HG03045 (cell line): ENCODE data around the gene SSX2IP.
"Not testable (repeated sequence)": the region's sequence is repeated elsewhere in the genome, so short reads cannot be mapped to it uniquely, and the experiment has no call there.

Experiments used
- ATAC-seq: cut with Tn5 transposase; IDR thresholded peaks from one replicate; pipeline ENCODE4 v1.9.1; 2021; ENCODE audit warnings: mild to moderate bottlenecking, moderate library complexity; ENCODE audit not compliant: unreplicated experiment

The SSX2IP gene, protein sequence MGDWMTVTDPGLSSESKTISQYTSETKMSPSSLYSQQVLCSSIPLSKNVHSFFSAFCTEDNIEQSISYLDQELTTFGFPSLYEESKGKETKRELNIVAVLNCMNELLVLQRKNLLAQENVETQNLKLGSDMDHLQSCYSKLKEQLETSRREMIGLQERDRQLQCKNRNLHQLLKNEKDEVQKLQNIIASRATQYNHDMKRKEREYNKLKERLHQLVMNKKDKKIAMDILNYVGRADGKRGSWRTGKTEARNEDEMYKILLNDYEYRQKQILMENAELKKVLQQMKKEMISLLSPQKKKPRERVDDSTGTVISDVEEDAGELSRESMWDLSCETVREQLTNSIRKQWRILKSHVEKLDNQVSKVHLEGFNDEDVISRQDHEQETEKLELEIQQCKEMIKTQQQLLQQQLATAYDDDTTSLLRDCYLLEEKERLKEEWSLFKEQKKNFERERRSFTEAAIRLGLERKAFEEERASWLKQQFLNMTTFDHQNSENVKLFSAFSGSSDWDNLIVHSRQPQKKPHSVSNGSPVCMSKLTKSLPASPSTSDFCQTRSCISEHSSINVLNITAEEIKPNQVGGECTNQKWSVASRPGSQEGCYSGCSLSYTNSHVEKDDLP

DNA sequence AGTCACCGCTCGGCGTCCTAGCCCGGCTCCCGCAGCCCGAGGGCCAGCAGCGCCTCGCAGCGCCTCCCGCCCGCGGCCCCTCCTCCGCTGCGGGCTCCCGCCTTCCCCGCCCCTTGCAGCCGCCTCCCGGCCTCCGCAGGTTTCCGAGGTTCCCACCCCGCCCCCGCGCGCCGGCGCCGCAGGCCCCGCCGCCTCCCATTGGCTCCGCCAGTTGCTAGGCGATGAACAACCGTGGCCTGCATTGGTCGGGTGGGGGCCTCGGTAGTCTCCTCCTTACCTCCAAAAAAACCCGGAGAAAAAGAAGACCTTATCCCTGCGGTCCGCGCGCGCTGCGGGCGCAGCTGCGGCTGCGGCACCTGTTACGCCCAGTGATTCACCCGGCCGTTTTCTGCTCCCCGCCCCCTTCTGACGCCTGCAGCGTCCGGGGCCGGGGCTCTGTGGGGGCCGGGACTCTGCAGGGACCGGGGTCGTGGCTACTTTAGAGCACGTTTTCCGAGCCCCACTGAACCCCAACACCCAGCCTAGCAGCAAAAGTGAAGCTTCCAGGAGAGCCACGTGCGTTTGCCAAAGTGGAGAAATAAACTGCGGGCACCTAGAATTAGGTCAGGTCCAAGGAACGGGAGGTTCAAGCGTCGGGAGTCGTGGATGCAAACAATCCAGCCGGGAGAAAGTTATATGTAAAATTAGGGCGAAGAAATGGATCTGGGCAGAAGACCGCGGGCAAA, at the start of gene SSX2IP:
Gene SSX2IP (minus strand): TSS at position 65 of the 725 bp plus-strand sequence. CDS start 19,242 bp downstream, outside the sequence.
- ATAC-seq, result peak; percentile 95

DNA sequence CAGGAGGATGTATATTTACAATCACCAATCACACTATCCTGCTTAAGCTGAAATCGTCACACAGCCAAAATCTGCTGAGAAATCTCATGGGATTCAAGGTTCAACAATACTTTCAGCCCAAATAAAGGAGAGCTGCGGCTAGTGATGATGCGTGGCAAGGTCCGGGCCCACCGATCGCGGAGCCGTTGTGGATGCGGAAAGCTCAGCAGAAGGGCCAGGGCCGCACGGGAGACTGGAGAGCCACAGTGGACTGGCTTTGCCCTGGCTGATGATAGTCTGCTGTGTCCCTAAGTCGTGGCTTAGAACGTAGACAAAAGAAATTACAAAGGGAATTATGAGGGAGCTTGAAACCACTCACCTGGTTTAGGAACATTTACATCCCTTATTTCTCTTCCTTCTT, 48.0 kb upstream of the SSX2IP start:
- ATAC-seq, result no peak

DNA sequence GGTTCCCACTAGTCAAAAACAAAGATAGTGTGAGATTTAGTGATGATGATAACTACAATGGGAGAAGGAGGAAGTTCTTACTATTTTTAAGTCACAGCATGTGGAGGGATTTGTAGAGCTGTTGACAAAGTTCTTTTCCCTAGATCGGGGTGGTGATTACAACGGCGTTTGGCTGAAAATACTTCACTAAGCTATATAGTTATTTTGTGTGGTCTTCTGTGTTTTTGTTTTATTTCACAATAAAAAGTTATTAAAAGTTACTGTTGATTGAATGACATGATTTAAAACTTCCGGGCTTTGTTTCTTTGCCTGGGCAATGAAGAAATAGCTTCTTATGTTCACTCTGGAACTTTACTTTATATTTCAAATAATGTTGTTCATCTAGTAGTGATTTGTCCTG, 47.3 kb upstream of the SSX2IP start:
- no peak for ATAC-seq

DNA sequence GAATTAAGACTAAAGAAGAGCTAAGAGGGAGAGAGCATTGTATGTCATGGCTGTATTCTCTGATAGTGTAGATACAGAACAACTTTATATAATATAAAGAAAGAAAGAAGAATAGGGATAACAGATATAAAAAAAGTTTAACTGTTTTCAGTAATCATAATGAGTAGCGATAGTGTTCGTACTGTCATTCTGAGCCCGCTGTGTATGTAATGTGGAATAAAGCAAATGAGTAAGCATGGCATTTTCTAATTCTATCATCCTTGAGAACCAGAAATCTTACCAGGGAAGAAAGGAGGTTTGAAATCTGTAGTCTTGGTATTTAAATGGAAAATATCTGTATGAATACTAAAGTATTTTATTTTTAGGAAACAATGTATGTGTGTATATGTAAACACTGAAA, 46.7 kb upstream of the SSX2IP start:
- ATAC-seq, result no peak

DNA sequence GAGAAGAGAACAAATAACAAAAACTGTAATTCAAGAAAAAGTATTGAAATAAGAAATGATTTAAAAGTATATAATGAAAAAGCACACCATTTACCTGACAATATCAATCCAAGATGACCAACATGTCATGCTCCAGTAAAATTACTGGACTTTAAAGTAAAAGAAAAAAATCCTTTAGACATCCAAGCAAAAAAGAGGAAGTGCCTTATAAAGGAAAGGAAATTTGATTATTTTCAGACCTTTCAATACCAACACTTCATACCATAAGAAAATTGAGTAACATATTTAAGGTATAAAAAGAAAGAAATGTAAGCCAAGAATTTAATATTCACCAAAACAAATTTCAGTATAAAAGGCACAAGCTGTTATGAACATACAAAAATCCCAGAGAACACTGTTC, 46.2 kb upstream of the SSX2IP start:
- ATAC-seq, result no peak

DNA sequence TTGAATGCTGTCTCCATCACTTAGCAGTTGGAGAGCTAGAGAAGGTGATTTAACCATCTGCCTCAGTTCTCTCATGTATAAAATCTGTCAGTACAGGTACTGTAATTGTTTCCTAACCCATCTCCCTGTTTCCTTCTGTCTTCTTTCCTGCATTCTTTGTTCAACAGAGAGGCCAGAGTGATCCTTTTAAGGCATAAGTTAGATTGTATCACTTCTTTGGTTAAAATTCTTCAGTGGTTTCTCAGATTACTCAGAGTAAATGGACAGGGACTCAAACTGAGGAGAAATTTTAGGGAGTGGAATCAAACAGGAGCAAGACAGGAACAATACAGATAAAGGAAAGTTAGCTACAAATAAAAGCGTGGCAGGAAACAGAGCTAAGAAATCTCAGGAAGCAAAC, 45.2 kb upstream of the SSX2IP start:
- ATAC-seq, result no peak

DNA sequence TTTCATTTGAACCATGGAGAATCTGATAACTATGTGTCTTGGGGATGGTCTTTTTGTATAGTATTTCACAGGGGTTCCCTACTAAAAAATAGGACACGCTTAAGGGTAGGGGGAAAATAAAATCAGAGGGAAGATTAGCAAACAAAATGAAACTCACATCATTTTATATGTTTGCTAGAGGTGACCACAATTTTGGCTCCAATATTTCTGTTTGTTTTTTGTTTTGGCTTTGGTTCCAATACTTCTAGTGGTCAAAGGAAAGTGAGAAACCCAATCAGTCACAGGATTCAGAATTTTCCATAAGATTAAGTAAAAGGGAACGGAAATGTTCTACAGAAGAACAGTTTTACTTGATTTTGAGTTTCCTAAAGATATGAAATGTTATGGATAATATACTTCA, 42.3 kb upstream of the SSX2IP start:
- ATAC-seq, result no peak

DNA sequence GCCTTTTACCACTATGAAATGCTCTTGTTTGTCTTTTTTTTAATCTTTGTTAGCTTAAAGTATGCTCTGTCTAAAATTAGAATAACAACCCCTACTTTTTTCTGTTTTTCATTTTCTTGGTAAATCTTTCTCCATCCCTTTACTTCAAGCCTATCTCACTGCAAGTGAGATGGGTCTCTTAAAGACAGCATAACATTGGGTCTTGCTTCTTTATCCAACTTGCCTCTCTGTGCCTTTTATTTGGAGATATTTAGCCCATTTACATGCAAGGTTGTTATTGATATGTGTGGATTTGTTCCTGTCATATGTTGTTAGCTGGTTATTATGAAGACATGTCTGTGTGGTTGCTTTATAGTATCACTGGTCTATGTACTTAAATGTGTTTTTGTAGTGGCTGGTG, 41.3 kb upstream of the SSX2IP start:
- no peak for ATAC-seq

DNA sequence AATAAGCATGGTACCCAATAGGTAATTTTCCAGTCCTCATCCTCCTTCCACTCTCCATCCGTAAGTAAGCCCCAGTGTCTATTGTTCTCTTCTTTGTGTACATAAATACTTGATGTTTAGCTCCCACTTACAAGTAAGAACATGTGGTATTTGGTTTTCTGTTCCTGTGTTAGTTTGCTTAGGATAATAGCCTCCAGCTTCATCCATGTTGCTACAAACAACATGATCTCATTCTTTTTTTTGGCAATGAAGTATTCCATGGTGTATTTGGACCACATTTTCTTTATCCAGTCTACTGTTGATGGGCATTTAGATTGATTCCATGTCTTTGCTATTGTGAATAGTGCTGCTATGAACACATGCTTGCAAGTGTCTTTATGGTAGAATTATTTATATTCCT, 37.5 kb upstream of the SSX2IP start:
- ATAC-seq, result not testable (repeated sequence)

DNA sequence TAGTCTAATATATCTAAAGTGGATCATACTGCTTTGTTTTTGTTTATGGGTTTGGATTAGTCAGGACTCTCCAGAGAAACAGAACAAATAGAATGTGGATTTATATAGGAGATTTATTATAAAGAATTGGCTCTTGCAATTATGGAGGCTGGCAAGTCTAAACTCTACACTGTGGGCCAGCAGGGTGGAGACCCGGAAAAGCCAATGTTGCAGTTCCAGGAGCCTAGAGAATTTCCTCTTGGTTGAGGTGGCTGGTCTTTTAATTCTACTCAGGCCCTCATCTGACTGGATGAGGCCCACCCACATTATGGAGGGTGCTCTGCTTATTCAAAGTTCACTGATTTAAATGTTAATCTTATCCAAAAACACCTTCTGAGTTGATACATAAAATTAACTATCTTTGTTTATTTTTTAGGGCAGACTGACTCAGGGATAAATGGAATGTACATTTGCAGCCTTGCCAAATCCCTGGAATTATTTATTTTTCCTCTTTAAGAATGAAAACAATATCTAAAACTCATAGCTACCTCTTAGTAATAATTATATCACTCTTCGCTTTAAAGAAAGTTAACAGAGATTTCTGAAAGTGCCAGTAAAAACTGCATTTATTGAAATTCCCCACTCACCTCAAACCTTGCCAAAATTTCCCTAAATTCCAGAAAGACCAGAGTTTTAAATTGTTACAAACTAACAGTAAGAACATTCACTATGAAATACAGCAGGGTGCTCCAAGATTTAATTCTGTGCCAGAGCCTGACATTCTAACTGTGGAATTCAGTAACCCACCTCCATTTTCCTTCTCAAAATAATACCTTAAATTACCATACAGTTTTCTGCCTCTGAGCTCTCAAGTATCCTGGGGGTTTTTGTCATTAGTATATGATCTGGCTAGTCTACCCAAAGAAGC, 36.6 kb upstream of the SSX2IP start:
- ATAC-seq, result no peak

DNA sequence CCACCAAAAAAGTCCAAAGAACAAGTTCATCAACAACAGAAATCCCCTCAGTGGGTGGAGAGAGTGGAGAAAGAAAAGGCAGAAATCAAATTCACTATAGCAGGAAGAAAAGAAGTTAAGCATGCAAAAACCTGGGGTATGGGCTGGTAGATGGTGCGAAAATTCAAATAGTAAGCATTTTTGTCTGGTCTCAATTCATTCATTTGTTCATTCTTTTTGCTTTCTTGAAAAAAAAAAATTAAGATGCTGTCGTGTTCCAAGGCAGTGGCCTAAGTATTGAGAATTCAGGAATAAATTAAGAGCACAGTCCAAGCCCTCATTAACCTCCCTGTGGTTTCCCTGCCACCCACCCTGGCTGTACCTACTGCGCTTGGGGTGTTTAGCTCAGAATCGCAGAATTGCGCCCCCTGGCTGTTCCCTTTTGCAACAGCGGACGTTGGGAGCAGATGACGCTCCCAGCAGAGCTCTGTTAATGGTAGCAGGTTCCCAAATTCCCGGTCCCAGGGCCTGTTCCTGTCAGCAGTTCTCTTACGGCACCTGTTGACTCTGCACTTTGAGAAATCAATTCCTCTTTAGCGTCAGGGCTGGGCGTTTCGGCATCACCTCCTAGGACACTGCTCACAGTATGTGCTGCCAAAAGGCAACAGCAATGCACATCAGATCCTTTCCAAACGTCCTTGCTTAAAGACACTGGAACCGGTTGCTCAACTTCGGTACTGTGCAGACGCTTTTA, 34.0 kb upstream of the SSX2IP start:
- ATAC-seq, result no peak

DNA sequence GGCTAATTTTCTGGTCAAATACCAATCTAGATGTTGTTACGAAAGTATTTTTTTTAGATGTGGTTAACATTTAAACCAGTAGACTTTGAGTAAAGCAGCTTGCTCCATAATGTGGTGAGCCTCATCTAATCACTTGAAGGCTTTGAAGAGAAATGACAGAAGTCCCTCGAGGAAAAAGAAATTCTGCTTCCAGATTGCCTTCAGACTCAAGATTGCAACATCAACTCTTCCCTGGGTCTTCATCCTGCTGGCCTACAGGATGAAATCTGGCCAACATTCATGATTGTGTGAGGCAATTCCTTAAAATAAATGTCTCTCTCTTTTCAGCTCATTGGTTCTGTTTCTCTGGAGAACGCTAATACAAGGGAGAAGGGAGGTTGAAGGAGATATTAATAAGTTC, 32.5 kb upstream of the SSX2IP start:
- no peak for ATAC-seq

DNA sequence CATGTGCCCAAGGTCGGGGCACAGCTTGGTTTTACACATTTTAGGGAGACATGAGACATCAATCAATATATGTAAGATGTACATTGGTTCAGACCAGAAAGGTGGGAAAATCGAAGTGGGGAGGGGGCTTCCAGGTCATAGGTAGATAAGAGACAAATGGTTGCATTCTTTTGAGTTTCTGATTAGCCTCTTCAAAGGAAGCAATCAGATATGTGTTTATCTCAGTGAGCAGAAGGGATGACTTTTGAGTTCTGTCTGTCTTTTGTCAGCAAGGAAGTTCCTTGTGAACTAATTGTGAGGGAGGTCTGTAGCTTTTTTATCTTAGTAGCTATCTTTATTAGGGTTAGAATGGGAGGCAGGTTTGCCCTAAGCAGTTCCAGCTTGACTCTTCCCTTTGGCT, 31.6 kb upstream of the SSX2IP start:
- not testable (repeated sequence) for ATAC-seq

DNA sequence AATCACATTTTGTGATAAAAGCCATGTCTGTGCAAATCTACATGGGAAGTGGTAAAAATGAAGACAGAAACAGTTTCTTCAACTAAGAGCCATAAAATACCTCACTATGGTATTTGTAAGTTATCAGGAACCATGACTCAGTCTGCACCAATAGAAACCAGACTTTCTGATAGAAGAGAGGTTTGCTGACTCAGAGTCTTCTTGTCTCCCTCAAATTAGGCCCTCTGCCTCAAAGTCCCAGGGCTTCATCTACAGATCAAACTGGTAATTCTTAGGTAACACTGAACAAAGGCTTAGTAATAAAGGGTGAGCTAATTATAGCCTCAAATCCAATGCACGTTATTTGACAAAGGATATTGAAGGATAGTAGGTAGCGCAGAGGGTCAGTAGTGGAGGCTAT, 30.9 kb upstream of the SSX2IP start:
- no peak for ATAC-seq

DNA sequence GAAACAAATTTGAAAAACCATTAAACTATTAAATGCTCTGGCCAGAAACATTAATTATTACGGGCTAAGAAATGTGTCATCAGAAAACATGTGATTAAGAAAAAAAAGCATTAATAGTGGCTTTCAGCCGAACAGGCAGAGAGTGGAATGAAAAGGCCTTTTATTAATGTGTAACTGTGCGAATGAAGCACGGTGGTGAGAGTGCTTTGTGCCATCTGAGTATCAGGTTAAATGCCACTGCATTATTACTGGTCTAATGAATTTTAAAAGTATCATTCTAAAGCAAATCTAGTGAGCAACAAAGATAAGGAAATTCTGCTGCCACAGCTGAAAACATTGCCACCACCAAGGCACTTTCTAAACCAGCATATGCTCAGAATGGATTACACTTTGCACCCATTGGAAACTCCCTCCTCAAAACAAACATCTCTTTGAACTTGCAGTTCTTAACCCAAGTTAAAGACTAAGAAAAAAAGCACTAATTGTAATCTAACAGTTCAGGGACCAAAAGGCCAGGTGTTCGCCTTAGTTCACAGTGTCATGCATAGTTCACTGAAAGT, 30.0 kb upstream of the SSX2IP start:
- ATAC-seq, result no peak

DNA sequence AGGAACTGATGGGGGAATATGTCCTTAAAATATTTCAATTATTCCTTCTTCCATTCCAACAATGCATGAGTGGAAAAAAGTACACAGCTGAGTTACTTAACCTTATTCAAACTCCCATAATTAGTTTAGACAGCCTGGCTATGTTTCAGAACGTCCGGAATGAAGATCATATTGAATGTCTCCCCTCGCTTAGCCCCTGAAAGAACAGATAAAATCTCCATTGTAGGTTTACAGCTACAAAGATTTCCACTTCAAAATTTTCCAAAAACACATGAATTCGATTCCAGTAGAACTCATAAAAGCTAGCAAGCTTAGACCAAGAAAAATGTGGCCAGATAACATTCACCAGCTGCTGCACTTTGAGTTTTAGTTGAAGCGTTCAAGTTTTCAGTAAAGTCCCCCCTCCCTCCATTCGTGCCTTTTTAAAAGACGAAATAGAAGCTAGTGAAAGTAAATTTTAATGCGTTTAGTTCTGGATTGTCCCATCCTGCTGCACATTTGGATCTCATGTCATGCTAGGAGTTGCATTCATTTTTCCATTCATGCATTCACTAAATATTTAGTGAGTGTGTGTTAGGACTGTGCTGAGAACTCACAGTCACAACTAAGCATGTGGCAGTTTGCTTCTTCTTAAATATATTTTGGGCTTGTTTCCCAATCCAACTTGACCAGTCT, 29.4 kb upstream of the SSX2IP start:
- no peak for ATAC-seq

DNA sequence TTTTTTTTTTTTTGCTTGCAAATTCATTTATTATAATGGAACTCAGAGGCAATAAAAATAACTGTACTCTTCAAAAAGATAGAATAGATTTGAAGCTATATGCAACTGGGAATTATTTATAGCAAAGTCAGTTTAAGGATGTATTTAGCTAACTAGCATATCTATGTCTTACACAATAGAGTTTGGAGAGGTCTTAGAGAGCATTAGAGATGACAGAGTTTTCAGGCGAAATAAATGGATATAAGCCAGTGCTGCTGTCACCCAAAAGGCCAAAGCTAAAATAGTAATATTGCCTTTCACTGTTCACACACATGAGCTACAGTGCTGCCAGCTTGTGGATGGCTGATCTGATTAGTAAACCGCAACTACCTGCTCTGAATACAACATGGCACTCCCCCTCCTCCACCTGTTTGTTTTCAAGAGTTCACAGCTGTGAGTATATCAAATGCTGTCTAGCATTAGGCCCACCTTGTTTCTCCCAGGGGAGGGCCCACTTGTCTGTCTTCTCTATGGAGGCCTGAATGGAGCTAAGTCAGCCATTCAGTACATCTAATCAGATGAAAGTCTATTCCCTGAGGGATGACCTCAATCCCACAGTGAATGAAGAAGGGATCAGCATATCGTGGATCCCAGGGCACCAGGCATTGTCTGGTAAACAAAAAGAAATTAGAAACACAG, 25.2 kb upstream of the SSX2IP start:
- no peak for ATAC-seq

DNA sequence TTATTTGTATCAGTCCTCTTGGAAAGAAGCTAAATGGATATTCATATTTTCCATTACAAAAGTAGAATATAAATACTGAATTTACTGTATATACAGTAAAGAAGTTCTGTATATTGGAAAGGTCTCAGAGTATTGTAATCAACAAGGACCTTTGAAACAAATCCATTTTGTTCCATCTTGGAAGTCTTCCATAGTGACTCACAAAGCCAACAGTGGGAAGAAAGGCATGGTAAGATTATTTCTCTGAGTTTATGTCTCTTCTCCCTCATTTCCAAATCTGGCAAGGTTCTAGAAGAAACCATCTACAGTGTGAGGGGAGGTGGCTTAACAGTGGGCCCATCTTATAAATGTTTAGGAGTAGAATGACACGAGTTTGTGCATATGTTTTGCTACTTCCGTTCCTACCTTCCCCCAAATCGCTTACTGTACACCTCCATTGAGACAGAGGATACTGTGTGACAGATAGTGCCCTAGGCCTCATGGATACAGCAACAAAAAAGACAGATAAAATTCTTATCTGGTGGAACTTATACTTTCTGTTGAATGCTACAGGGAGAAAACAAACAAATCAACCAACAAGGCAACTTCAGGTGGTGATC, 22.1 kb upstream of the SSX2IP start:
- no peak for ATAC-seq
